Stimulated activated CD4-positive, alpha-beta T cell treated with anti-CD3 and anti-CD28 coated beads, Interleukin-2, amount 100 ng/mL, for 48 hours (primary cell): ENCODE results near the gene FOXP1.

ENCODE experiments used
- DNase-seq, 2 donors: peaks; one replicate each; pipeline ENCODE4 v3.0.0-alpha.2; 2020

The FOXP1 gene

DNA sequence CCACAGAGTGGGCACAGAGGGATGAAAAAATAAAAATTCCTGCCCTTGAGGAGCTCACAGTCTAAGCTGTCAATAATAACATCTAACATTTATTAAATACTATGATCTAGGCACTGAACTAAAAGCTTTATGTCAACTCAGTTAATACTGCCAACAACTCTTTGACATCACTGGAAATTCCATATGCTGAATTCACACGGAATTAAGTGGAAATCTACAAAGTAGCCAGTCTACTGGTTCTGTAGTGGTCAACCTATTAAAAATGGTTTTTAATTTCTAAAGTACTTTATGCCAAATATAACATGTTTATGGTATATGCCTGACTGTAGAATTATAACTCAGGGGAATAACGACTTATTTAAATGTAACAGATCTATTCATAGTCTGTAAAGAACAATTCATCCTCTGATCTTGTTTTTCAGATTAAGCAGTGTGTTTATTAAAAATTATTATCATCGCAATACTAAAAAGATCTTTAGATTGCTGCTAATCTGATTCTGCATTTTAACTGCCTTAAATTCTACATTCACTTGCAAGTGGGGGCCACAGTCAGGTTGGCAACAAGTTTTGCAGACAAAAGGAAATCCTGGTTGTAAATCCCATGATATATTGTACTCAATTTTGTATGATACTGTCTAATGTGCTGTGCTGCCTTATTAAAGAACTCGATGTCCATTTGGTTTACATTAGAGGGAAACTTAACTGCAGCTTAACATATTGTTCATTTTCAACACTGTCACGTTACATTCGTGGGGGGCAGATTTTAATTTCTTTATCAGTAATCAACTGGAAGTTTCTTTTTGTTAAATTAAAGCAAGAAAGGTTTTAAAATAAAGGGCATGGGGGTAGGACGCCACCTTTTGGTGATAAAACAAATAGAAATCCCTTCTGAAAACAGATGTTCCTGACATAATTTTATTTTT is 2.6 kb upstream of the FOXP1 start:
- no peak for DNase-seq

DNA sequence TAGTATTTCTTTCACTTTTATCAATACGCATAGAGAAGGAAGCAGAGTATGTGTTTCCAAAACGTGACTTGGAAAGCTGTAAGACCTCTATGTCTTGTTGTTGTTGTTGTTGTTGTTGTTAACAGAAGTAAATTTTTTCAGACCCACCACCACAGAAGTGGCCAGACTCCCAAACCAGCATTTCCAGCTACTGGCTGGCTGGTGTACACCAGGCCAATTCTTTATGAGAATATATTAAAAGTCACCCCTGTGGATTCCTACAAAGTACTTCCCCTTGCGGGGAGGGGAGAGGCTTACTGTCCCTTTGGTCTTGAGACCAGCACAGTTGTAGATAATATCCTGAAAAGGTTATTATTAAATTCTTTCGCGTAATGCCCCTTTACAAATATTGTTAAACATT is 1.6 kb upstream of the FOXP1 start:
- no peak for DNase-seq

DNA sequence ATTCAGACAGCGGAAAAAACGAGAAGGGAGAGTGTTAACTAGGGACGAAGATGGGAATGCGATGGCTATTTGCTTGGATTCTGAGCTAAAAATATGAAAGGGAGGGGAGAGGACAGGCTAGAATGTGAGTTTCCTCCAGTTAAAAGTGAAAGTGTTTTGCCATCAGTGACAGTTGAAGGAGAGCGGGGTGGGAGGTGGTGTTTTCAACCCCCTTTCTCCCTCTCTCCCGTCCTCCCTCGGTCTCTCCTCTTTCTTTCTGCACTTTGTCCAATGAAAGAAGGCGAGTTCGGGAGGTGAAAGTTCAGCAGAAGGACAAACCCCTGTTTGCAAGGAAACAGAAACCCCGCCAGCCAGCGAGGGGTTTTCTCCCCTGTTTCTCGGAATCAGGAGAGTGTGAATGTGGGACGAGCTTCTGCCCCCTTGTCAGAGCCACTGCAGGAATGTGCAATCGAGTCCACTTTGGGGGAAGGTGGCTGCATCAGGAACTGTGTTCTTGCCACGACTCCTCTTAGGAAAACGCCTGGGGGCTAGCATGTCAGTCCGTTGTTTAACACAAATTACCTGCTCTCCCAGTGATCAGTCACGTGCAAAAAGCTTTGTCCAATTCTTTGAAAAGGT is 975 bp upstream of the FOXP1 start:
- DNase-seq: peak; percentile 44 to 53

DNA sequence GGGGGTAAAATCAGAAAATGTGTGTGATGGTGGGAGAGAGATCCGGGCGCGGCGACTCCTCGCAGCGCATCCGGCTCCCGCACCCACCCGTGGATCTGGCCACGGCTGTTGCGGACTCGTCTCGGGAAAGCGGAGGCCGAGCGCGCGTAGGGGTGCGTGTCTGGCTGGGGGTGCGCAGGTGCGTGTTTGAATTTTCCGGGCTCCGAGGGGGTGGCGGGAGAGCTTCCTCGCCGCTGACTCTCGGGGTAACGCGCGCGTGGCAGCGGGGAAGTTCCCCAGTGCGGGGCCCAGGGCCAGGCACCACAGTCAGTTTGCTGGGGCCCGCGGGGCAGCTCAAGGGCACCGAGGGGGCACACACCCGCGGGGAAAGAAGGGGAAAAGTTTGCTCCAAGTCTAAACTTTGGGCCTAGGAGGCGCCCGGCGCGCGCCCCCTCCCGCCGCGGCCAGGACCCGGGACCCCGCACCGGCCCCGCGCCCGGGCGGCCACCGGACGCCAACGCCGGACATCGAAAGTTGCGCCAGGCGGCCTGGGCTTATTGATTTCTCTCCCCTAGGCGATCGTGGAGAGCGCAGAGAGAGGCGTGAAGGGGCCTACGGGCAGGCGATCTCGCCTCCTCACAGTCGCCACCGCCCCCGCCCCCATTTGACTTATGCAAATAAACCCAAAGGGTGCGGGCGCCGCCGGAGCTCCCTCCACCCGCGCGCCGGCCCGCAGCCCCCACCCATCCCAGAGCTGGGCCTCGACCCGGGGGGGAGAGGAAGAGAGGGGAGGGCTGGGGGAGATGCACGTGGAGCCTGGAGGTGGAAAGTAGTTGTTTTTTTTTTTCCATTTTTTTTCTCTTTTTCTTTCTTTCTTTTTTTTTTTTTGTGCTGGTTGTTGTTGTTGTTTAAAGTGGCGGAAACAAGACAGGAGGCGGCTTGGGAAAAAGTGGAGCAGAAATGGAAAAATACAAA is 639 bp downstream of the FOXP1 start:
- peak; percentile 58 to 68 for DNase-seq

DNA sequence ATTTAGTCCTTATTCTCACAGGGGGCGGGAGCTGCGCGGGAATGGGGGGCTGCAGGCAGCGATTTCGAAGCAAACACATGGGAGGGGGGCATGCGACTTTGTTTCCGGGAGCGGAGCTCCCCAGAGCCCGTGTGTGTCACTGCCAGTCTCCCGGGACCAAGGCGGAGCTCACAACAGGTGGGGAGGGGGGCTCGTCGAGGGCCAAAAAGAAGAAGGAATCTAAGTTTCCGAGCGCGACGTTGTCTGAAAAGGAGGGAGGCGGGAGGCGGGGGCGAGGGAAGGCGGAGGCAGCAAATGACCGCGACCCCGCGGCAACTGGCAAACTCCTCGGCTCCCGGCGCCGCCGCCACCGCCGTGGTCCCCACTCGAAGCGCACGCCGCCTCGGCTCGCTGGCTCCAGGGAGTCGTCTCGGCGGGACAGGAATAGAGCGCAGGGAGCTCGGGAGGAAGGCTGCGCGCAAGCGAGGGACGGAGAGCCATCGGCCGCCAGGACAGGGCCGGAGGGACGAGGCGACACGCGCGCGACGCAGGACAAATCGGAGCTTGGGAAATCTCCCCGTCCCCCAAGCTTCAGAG is 1.4 kb downstream of the FOXP1 start:
- peak; percentile 41 to 45 for DNase-seq

DNA sequence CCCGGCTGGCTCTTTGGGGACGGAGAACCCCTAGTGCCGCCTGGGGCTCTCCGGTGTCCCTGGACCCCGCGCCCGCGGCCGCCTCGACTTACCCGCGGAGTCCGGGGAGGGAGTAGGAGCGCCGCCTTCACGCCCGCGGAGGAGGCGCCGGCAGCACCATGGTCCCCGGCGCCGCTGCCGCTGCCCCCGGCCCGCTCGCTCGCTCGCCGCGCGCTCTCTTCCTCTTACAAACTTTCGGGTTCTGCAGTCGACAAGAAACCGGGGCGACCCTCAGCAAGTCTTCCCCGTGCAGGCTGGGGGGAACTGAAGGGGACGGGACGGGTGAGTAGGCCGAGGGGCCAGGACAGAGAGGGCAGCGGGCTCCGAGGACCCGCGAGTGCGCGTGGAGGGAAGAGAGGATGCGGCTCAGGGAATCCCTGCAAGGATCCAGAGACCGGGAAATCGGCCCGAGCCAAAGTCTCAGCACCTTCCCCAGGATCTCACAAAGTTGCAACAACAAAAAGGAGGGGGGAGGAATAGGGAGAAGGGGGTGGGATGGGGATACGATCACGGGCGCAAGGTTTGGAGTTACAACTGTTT is 2.0 kb downstream of the FOXP1 start:
- DNase-seq: peak in 1 of 2 donors; percentile 39

DNA sequence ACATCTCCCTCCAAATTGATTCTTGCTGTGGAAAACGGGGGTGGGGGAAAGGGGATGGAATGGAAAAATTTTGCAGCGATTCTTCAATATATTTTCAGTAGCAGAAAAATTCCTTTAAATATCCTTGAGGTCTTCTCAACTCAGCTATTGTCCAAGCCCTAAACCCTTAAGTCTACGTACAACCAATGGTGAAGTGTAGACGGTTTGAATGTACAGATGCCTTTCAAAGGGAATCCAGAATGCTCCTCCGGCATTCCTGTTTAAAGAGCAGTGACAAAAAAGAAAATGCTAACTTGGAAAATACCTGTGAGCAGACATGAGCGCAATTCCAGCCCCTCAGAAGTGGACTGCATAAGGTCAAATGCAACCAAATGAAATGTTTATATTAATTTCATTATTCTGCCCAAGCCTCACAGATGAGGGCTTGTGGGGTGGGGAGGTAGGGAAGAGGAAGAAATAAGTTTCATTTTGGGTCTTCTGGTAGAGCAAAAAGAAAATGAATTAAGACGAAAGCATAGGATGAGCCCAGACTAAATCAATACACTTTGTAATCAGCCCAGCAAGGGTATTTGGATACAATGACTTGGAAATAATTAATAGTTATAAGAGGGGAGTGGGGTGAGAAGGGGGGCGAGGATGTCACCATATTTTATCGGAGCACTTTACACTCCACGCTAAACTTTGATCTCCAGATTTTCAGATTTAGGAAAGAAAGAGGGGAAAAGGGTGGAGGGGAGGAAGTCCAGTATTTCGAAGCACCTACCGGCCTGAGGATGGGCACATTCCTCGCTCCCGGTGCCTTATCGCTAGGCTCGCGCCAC is 2.7 kb downstream of the FOXP1 start:
- no peak for DNase-seq

DNA sequence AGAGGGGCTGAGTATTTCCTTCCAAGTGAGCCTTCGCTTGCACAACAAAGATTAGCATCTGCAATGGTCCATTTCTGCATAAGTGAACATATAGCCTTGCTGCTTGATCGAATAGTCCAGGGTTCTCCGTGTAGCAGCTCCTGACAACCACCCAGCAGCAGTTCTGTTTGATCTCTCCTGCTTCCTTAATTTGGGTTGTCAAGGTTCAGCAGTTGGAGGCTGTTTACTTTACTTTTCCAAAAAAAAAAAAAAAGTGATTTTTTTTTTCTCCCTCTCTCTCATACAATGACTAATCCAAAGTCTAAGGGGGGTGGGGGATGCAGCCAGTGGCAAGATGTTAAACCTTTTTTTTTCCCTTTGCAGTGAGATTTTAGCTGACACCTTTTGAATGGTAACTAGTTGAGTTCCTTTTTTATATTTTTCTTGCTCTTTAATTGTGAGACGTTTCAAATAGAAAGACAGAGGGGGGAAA is 3.6 kb downstream of the FOXP1 start:
- no peak for DNase-seq

DNA sequence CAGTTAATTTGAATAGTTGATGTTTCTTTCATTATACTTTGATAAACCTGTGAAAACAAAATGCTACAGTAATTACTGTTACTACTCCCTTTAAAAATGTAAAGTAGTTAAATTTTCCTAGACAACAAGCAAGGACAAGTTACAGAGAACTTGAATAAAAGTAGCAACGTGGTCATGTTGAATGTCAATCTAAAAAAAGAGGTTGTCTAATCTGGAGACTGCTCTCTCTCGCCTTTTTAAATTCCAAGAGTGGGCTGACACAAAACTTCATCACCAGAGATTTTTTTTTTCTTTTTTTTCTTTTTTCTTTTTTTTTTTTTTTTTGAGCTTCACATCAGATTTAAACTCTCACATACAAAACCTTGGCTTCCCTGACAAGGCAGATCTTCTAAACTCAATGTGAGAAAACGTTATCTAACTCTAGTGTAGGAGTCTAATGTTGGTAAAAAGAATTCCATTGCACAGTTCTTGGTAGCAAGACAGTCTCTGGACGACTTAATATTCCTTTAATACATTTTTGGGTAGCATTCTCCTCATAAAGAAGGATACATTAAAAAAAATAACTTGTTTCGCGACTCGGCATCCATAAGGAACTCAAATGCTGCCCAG is 4.1 kb downstream of the FOXP1 start:
- DNase-seq: no peak

DNA sequence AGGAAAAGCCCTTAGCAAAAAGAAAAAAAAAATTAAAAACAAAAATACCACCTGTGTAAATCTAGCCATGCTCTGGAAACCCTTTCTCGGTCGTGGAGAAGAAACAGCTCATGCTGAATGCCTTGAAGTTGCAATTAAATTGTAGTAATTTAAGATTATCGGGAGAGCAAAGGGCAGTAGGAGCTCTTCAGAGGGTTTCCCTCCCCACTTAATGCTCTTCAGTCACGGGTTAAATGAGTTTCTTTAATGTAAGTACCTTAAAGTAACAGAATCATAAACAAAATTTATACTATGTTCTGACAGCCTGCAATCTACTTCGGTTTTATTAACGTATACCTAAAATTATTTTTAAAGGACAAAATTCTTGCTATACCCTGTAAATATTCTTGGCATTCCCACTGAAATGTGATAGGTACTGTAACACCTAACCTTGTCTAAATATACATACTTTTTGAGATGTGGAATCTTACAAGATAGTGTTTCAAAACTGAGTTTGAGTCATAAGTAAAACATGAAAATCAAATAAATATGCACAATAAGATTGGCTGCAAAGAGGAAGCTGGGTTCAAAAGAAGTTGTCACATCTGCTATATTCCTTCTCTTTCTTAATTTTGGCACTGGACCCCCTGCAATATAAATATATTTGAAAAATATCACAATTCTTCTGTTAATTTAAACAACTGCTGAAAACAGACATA is 5.3 kb downstream of the FOXP1 start:
- no peak for DNase-seq

DNA sequence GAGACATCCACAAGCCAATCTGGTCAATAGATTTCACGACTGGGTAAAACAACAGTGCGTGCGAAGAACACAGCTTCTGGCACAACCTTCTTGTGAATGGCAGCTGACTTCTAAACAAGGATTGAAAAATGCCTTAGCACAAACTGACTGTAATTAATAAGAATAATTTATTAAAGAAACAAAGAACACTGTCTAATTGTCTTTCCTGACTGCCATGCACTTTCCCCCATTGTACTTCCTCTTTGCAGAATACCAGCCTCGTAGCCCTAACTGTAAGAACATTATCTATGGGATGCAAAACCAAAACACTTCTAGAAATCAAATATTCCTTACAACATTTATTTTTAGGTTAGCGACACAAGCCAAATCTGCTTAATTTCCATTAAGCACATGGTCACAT is 6.5 kb downstream of the FOXP1 start:
- DNase-seq: no peak

DNA sequence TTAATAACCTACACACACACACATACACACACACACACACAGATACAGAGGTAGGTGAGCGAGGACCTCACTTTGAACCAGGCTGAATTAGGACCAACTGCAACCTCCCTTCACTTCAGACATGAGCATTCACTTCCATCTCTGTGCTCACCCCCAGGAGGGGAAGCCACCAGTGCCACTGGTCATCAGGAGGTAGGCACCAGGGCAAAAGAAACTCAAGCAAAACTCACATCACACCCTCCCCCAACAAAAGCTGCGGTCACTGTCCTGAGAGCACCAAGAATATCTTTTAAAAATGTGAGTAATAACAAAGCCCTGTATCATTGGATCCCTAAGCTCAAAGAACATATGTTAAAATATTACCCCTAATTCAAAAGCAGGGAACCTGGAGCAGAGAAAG is 8.1 kb downstream of the FOXP1 start:
- no peak for DNase-seq

DNA sequence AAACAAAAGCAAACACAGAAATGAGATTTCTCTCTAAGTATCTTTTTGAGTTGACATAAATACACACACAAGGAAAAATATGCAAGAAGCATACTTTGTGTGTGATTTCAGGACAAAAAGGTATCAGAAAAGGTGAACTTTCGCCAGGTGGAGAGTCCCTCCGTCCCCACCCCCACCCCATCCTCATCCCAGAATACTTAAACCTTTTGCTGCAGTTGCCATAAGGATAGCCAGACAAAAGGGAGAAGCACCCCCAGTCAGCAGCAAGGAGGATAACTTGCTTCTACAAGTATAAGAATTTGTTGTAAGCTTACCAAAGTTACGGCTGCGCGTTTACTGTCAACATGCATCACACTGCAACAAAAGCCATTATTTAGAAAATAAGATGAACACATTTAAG is 10.3 kb downstream of the FOXP1 start:
- no peak for DNase-seq

DNA sequence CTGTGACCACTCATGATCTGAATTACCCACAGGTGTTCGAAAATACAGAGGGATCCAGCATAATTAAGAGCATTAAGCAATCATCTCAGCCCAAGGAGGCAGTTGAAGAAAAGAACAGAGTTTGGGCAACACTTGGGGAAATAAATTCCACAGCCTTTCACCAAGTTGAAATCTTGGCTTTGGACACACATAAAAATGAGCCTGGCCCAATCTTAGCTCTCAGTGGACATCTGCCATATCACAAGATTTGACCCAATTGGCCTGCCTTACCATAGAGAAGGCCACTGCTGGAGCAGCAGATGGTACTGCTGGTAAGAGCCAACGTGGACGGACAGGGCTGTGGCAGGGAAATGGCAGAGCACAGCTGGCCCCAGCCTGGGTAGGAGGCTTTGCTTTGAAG is 13.0 kb downstream of the FOXP1 start:
- DNase-seq: no peak

DNA sequence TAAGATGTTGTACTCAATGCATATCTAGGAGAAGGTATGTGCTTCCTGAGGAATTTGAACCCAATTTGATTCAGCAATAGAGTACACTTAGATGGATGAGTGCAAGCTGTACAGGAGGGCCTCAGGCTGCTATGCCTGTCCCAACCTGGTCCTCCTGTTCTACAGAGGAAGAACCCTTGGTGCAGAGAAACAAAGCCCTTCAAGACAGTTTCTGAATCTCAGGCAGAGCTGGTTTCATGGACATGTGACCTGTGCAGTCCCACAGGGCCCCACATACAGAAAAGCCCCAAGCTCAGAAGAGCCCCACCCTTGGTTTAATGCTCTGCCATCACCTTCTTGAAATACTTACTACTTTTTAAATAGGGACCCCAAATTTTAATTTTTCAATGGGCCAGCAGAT is 15.3 kb downstream of the FOXP1 start:
- DNase-seq: no peak

DNA sequence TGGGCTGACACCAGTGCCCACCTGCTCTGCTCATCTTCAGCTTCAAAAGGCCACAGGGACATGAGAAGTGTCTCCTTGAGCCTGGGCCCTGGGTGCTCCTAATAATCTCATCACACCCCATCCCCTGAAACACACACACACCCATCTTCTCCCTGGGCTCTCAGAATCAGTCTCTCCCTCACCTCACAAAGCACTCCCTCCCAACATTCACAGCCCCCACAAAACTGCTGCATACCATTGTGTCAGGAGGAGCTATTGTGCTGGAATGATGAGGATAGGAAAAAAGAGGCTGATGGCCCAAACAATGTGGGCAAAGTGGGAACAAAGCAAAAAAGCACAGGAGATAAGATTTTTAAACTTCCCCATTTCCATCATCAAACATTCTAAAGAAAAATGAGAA is 16.8 kb downstream of the FOXP1 start:
- no peak for DNase-seq

DNA sequence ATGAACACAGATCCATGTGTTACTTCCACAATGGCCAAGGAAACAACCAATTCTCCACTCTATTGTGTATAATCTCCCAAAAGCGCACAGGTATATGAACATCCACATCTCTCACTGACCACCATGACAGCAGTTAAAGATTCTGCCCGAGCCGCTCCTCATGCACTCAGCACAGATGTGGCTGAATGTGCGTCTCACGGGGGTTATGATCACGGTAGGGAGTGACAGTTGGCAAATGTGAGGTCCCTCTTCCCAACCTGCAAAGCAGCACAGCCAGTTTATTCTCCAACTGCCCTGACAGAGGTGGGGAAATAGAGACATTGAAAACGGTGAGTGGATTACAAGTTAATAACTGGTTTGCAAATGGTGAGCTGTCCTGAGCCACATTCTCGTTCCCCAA is 17.6 kb downstream of the FOXP1 start:
- no peak for DNase-seq

DNA sequence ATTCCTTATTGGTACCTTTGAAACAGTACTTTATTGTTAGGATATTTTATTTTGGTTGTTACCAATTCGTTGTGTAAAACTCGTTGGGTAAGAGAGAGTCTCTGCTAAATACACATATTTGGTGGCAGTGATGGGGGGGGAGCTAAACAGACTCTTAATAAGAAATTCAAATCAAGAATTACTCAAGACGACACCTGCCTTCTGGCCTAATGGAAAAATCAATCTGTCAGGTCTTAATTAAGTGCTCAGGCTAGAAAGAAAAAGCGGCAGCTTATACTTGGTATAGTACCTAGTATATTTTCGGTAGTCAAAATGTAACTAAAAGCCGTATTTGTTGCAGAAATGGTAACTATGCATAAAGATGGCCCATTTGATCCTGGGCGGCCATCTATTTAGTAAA is 18.2 kb downstream of the FOXP1 start:
- DNase-seq: no peak

DNA sequence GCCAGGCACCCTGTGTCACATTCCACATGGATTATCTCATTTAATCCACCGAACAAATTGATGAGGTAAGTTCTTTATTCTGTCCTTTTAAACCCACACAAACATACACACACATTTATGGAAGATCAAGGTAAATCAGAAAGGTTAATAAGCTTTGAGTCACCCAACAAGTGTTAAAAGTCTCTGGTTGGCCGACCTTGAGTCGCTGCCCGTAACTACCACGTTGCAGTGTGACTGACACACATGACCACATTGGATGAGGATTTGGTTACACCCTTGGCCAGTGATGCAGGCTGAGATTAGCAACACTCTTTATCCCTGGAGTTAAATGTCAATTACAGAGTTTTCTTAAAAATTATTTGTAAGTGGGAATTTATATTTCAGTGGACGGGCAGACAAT is 19.2 kb downstream of the FOXP1 start:
- DNase-seq: no peak

DNA sequence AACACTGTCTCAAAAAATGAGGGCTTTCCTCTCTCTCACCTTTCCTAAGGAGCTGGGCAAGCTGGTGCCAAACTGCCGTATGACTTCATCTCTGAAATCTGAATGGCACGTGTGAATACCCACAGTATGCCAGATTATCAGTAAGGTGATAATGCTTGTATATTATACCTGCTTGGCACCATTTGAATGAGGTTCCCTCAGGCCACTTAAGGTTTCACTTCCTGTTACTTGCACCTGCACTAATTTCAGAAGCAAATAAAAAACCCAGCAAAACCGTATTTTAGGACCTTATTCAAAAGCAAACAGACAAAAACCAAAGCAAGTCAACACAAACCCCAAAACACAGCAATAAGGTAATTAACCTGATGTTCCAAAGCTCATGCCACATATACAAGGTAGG is 19.7 kb downstream of the FOXP1 start:
- DNase-seq: no peak

DNA sequence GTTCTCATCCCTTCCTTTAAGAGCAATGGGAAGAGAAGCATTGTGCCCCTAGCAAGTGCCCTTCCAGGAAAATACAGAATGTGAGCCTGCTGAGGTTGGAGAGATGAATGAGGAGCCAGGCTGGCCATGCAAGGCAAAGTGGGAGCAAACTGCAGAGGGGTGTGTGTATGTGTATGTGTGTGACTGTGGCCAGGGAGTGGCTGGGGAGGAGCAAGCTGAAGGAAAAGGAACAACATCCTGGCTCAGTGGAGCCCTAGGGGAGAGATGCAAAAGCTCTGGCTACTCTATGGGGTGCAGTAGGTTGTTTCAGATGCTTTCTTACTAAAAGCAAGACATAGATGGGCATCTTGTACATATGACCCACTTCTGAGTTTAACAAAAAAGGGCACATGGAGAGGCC is 20.6 kb downstream of the FOXP1 start:
- no peak for DNase-seq
